RWPE1 (cell line): ENCODE measurements around the gene ASL.

Experiments used
- CTCF ChIA-PET: fragments of 350-600 bp; sonication (Branson Sonifier 250); formaldehyde crosslinking; extraction: SDS; loops from one replicate; lab custom pipeline; 2021; lab: Yijun Ruan, JAX
- POLR2A ChIA-PET: fragments of 400-600 bp; formaldehyde crosslinking; extraction: SDS; loops from one replicate; lab custom pipeline; 2020; ENCODE audit warnings: antibody characterized with exemption; ENCODE audit not compliant: low non-redundant PET; lab: Yijun Ruan, JAX
- DNase-seq: peaks from one replicate; pipeline ENCODE4 v3.0.0; 2012; ENCODE audit warnings: low spot score
- H3K27ac ChIP-seq: fragments of 450-650 bp; 2 replicates; pipeline ENCODE4 v1.5.1; 2017
- CTCF ChIP-seq: fragments of 450-650 bp; conservative IDR thresholded peaks from 2 replicates; pipeline ENCODE4 v1.5.1; 2017; ENCODE audit warnings: low read depth, mild to moderate bottlenecking

Gene ASL

GRCh38 chr7:66076462-66077329 lies 1.1 kb downstream of the ASL start:
- CTCF ChIA-PET: interaction anchor here (0.6 to 1.8 kb wide), 2 partner anchors 46 to 177 kb away, joined by 3 to 5 read pairs; no protein-coding TSS in a partner anchor
- POLR2A ChIA-PET: no interaction called here
- no peak for TF ChIP-seq CTCF
- H3K27ac ChIP-seq: peak overlapping the region; percentile 59
- DNase-seq: no peak

- ChIA-PET POLR2A (interaction anchor here (0.9 kb wide), 1 partner anchor 17 kb away, joined by 3 read pairs; no protein-coding TSS in a partner anchor), CTCF (no interaction called here)
- DNase-seq: no peak
- no peak for TF ChIP-seq CTCF
- peak overlapping the region; percentile 29 for H3K27ac ChIP-seq
Observed at GRCh38 chr7:66078067-66078466, 2.4 kb downstream of the ASL start.

- CTCF ChIA-PET: no interaction called here
- no peak overlapping the region for H3K27ac ChIP-seq
- DNase-seq: no peak
- POLR2A ChIA-PET: no interaction called here
- TF ChIP-seq CTCF: no peak
Observed at GRCh38 chr7:66082083-66082482, 6.5 kb downstream of the ASL start.

DNA sequence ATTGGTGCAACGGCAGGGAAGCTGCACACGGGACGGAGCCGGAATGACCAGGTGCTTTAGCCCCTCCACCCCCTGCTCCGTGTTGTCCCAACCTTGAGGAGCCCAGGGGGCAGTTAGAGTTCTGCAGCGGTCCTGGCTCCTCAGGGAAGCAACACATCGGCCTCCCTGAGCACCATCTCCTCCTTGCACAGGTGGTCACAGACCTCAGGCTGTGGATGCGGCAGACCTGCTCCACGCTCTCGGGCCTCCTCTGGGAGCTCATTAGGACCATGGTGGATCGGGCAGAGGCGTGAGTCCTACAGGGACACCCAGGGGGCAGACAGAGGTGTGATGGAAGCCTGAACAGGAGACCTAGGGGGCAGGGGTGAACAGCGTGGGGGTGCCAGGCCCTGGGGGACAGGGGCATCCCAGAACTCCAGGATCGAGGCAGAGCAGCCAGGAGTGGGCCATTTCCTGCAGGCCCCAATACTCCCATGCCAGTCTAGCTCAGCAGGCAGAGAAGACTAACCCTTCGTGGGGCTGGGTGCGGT lies 7.3 kb downstream of the ASL start:
- no peak overlapping the region for H3K27ac ChIP-seq
- CTCF ChIA-PET: no interaction called here
- no peak for DNase-seq
- POLR2A ChIA-PET: no interaction called here
- no peak for TF ChIP-seq CTCF

- no peak for TF ChIP-seq CTCF
- DNase-seq: no peak
- POLR2A ChIA-PET: no interaction called here
- CTCF ChIA-PET: interaction anchor here (0.8 kb wide), 1 partner anchor 12 kb away, joined by 3 read pairs; no protein-coding TSS in a partner anchor
- H3K27ac ChIP-seq: no peak overlapping the region
Observed at GRCh38 chr7:66083677-66084076, 8.1 kb downstream of the ASL start.

DNA sequence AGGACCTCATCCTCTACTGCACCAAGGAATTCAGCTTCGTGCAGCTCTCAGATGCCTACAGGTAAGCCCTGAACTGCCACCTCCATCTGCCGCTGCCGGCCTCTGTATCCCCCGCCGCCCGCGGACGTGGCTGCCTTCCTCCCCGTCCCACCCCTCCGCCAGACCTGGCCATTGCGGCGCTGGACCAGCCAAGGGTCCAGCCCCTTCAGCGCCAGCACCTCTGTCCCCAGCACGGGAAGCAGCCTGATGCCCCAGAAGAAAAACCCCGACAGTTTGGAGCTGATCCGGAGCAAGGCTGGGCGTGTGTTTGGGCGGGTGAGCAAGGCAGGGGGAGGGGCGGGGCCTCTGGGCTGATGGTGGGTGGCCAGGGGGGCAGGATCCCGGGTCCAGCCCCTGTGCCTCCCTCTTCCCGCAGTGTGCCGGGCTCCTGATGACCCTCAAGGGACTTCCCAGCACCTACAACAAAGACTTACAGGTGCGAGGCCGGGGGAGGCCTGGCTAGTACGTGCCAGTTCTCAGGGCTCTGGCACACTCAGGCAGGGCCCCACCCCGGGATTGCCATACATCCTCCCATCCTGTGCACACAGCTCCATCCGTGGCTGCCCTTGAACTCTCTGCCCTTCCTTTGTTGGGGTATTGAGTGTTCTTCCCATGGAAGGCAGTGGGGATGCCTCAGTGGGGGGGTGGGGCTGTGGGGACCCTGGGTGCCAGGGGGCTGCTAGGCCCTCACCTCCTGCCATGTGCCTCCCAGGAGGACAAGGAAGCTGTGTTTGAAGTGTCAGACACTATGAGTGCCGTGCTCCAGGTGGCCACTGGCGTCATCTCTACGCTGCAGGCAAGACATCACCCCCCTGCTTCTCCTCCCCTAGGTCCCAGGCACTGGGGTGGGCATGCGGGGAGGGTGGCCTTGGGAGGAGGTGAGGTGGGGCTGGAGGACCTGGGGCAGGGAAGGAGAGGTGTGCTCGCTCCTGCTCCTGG lies 13.5 kb downstream of the ASL start:
- H3K27ac ChIP-seq: peak overlapping the region; percentile 9
- ChIA-PET CTCF (no interaction called here), POLR2A (no interaction called here)
- TF ChIP-seq CTCF: no peak
- DNase-seq: no peak
